Endometrium (tissue), 2 donors: ENCODE data around the gene CIB4.

Experiments
- FAIRE-seq: peaks from 2 replicates; lab custom pipeline; 2012; peaks lifted over from hg19 to GRCh38; lab: Jason Lieb, UNC
- donor health status: control.
- donor health status: control.

The CIB4 gene

GRCh38 chr2:26642429-26642828, 1.3 kb upstream of the CIB4 start:
- no peak for FAIRE-seq

- no peak for FAIRE-seq
Measured at GRCh38 chr2:26640331-26640745, 828 bp downstream of the CIB4 start.

- FAIRE-seq, result no peak
Measured at GRCh38 chr2:26639685-26640243, 1.4 kb downstream of the CIB4 start.

- no peak for FAIRE-seq
Measured at GRCh38 chr2:26637811-26638310, 3.3 kb downstream of the CIB4 start.

GRCh38 chr2:26636935-26637334, 4.2 kb downstream of the CIB4 start:
- FAIRE-seq, result no peak

- FAIRE-seq, result no peak
Measured at GRCh38 chr2:26635401-26635800, 5.8 kb downstream of the CIB4 start.

- no peak for FAIRE-seq
Measured at GRCh38 chr2:26634636-26635230, 6.4 kb downstream of the CIB4 start.

GRCh38 chr2:26633993-26634595, 7.1 kb downstream of the CIB4 start:
- FAIRE-seq, result no peak

- FAIRE-seq, result no peak
Measured at GRCh38 chr2:26633351-26633945, 7.7 kb downstream of the CIB4 start.

- no peak for FAIRE-seq
Measured at GRCh38 chr2:26632624-26633185, 8.5 kb downstream of the CIB4 start.

- FAIRE-seq, result no peak
Measured at GRCh38 chr2:26631401-26632170, 9.6 kb downstream of the CIB4 start.

- no peak for FAIRE-seq
Measured at GRCh38 chr2:26630669-26631360, 10.4 kb downstream of the CIB4 start.

- FAIRE-seq, result no peak
Measured at GRCh38 chr2:26630235-26630634, 10.9 kb downstream of the CIB4 start.

- no peak for FAIRE-seq
Measured at GRCh38 chr2:26629751-26630150, 11.4 kb downstream of the CIB4 start.

GRCh38 chr2:26629346-26629630, 11.9 kb downstream of the CIB4 start:
- FAIRE-seq, result no peak

GRCh38 chr2:26628561-26629345, 12.4 kb downstream of the CIB4 start:
- FAIRE-seq, result no peak

GRCh38 chr2:26627350-26628105, 13.6 kb downstream of the CIB4 start:
- no peak for FAIRE-seq

- FAIRE-seq, result no peak
Measured at GRCh38 chr2:26626606-26627005, 14.6 kb downstream of the CIB4 start.

- FAIRE-seq, result no peak
Measured at GRCh38 chr2:26623541-26624495, 17.3 kb downstream of the CIB4 start.
